ENCODE data around the gene TMEM101. TPM values are rescaled to one million over a fixed set of nuclear protein-coding genes. Genes with fewer than 3 reads are reported as not detected.
"Not testable (repeated sequence)": the region's sequence is repeated elsewhere in the genome, so short reads cannot be mapped to it uniquely, and the experiment has no call there.

The TMEM101 gene
- total RNA-seq, 1 donor from 2014 or later, result 41.2 TPM

DNA sequence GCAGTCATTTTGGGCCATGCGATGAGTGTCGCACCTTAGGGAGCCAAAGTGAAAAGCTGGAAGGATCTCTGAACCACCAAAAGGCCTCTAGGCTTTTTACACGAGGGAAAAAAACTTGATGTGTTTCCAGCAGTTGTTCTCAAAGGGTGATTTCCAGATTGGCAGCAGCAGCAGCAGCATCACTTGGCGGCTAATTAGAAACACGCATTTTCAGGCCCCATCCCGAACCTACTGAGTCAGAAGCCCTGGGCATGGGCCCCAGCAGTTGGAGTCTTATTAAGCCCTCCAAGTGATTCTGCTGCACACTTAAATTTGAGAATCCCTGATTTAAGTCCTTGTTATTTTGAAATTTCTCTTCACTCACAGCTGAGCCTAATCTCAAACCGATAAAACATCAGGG lies 35.8 kb downstream of the TMEM101 start:
- FAIRE-seq (no peak), DNase-seq (ENCODE audit: low spot score in 2 of 2) (no peak)

- no peak for FAIRE-seq
- no peak for DNase-seq (ENCODE audit: low spot score in 2 of 2)
Measured at GRCh38 chr17:43978078-43978477, 36.7 kb downstream of the TMEM101 start.

DNA sequence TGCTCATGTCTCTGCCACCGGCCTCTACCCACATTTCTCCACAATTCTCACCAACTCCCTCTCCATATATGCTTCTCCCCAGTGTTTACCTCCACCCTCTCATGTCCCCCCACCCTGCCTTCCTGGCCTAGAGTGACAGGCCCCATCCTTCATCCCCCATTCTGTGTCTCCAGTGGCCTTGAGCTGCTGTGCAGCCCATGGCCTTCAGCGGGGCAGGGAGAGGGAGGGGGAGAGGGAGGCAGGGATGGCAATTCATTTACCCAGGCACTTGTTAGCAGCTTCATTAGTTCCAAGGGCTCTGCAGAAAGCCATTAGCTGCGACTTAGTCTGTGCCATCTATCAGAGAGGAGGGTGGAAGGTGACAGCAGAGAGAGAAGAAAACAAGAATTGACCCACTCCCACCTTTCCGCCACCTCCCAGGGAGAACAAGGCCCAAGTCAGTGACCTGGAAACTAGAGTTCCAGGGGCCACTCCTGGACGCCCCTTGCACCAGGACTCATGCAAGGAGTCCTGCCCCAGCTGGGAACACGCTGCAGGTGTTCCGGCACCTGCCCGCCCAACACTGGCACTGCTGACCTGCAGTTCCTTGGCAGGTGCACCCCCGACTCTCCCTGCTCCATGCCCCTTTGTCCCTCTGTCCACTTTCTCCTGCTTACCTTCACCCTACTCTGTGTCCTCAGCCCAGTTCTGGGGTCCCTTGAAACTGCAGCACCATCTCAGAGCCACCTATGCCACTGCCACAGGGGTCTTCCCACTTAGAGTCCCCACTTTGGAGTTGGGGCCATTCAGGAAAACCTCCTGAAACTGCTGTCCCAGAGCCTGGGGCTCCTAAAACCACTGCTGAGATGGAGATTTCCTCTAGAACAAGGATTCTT lies 37.6 kb downstream of the TMEM101 start:
- no peak for DNase-seq (ENCODE audit: low spot score in 2 of 2)
- FAIRE-seq, result no peak

DNA sequence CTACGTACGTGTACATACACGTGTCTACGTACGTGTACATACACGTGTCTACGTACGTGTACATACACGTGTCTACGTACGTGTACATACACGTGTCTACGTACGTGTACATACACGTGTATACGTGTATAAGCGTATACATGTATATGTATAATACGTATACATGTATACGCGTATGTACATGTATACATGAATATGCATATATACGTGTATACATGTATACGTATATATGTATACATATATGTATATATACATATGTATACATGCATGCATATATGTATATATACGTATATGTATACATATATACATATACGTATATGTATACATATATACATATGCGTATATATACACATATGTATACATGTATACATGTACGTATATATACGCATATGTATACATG lies 38.9 kb downstream of the TMEM101 start:
- FAIRE-seq (no peak), DNase-seq (ENCODE audit: low spot score in 2 of 2) (no peak)

- FAIRE-seq, result no peak
Measured at GRCh38 chr17:43974382-43975266, 40.1 kb downstream of the TMEM101 start.

GRCh38 chr17:43972444-43973212 lies 42.1 kb downstream of the TMEM101 start:
- DNase-seq (ENCODE audit: low spot score in 2 of 2); FAIRE-seq: not testable (repeated sequence)

More at GRCh38 chr17:43974382-43975266, 40.1 kb downstream of the TMEM101 start:
- no peak for DNase-seq (ENCODE audit: low spot score in 2 of 2)

DNA sequence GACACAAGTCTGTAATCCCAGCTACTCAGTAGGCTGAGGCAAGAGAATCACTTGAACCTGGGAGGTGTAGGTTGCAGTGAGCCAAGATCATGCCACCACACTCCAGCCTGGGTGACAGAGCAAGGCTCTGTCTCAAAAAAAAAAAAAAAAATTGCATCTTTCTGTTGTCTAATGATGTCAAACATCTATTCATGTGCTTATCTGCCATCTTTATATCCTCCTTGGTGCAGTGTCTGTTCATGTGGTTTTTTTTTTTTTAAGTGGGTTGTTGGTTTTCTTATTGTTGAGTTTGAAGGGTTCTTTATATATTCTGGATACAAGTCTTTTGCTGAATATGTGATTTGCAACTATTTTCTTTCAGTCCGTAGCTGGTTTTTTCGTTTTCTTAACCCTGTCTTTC lies 43.3 kb downstream of the TMEM101 start:
- not testable (repeated sequence) for FAIRE-seq

GRCh38 chr17:43970366-43970765 lies 44.4 kb downstream of the TMEM101 start:
- FAIRE-seq (no peak), DNase-seq (ENCODE audit: low spot score in 2 of 2) (no peak)

More for the DNA sequence above, 43.3 kb downstream of the TMEM101 start:
- DNase-seq (ENCODE audit: low spot score in 2 of 2), result not testable (repeated sequence)

GRCh38 chr17:43967251-43967875 lies 47.4 kb downstream of the TMEM101 start:
- no peak for DNase-seq (ENCODE audit: low spot score in 2 of 2)
- no peak for FAIRE-seq

GRCh38 chr17:43966276-43966675 lies 48.5 kb downstream of the TMEM101 start:
- DNase-seq (ENCODE audit: low spot score in 2 of 2), result no peak
- FAIRE-seq, result no peak

- FAIRE-seq (no peak), DNase-seq (ENCODE audit: low spot score in 2 of 2) (no peak)
Measured at GRCh38 chr17:43962479-43962878, 52.3 kb downstream of the TMEM101 start.

DNA sequence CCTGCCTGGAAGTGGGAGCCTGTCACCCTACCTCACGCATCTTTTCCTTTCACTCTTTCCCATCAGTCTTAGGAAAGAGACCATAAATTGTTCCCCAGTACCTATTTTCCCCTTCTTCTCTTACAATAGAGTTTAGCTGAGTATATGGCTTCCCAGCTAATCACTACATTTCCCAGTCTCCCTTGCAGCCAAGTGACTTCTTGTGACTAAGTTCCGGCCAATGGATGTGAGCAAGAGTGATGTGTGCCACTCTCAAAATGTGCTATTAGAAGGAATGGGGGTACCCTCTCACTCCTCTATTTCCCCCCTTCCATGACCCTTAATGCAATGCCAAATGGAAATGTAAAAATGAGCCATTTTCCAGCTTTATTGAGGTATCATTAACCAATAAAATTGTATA lies 52.8 kb downstream of the TMEM101 start:
- no peak for FAIRE-seq
- DNase-seq (ENCODE audit: low spot score in 2 of 2), result no peak

DNA sequence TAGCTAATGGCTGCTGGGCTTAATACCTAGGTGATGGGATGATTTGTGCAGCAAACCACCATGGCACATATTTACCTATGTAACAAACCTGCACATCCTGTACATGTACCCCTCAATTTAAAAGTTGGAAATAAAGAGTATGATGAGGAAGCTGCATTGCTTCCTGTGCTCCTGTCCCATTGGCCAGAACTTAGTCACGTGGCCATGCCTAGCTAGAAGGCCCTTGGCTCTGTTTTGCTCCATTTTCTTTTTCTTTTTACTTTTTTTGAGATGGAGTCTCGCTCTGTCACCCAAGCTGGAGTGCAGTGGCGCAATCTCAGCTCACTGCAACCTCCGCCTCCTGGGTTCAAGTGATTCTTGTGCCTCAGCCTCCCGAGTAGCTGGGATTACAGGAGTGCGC lies 53.5 kb downstream of the TMEM101 start:
- not testable (repeated sequence) for DNase-seq (ENCODE audit: low spot score in 2 of 2); FAIRE-seq

Small RNA genes within 50 kb of the gene (small RNA-seq; reads per million reads assigned to genes)
- not detected for gene RF00012

Other genes with a start within 250 kb of the TMEM101 start
- gene DUSP3, start 236.0 kb downstream of the TMEM101 start, total RNA-seq, result 33.0 TPM
- not detected for gene CFAP97D1, start 234.5 kb downstream of the TMEM101 start, total RNA-seq
- 36.7 TPM for gene MPP3, start 181.8 kb downstream of the TMEM101 start, total RNA-seq
- not detected for gene CD300LG, start 167.8 kb downstream of the TMEM101 start, total RNA-seq
- 13.9 TPM for gene MPP2, start 107.4 kb downstream of the TMEM101 start, total RNA-seq
- not detected for gene PPY, start 72.5 kb downstream of the TMEM101 start, total RNA-seq
- not detected for gene PYY, start 61.0 kb downstream of the TMEM101 start, total RNA-seq
- gene NAGS, start 10.3 kb downstream of the TMEM101 start, total RNA-seq, result 0.41 TPM
- gene LSM12, start 51.7 kb upstream of the TMEM101 start, total RNA-seq, result 26.5 TPM
- gene G6PC3, start 55.8 kb upstream of the TMEM101 start, total RNA-seq, result 11.4 TPM
- gene HDAC5, start 108.7 kb upstream of the TMEM101 start, total RNA-seq, result 87.6 TPM
- gene HROB, start 127.0 kb upstream of the TMEM101 start, total RNA-seq, result 0.82 TPM
- gene ASB16, start 155.7 kb upstream of the TMEM101 start, total RNA-seq, result not detected
- gene TMUB2, start 172.0 kb upstream of the TMEM101 start, total RNA-seq, result 22.0 TPM
- gene ATXN7L3, start 184.9 kb upstream of the TMEM101 start, total RNA-seq, result 64.4 TPM
- gene UBTF, start 204.7 kb upstream of the TMEM101 start, total RNA-seq, result 69.3 TPM

Data from frontal cortex (tissue), 4 donors.